ENCODE results near the gene IL17D. TPM values are rescaled to one million over a fixed set of nuclear protein-coding genes. Genes with fewer than 3 reads are reported as not detected.

IL17D gene
- total RNA-seq, 1 experiment from 2014 or later, result 1.2 TPM

DNA sequence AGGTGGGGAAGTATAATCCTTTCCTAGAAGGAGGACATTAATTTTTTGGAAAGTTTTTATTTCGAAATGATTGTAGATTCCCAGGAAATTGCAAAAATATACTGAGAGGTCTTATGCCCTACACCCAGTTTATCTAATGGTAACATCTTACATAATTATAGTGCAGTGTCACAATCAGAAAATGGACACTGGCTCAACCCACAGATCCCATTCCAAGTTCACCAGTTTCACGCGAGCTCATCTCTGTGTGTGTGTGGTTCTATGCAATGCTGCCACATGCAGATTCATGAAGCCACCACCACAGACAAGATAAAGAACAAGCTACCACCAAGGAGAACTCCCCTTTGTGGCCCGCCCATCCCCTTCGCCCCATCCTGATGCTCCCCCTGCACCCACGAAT is 24.4 kb downstream of the IL17D start:
- Histone ChIP-seq H2BK20ac (ENCODE audit: low read depth, low read length, poor library complexity, severe bottlenecking) (no peak overlapping the region), H3K18ac (ENCODE audit: insufficient read length, low read depth, low read length) (no peak overlapping the region), H3K4me1 (ENCODE audit: insufficient read depth, low read length) (no peaks in the 10 kb centered on the region), H3K9me3 (ENCODE audit: control insufficient read depth, low read depth, low read length) (no peaks in the 10 kb centered on the region), H3K4me2 (ENCODE audit: insufficient read depth, insufficient read length, low read length) (no peak overlapping the region), H4K8ac (replicated peaks; ENCODE audit: insufficient read length, low read depth, low read length) (no peak overlapping the region), H2AFZ (ENCODE audit: low read length) (no peak overlapping the region), H3K14ac (ENCODE audit: insufficient read depth, low read length) (no peak overlapping the region), H3T11ph (ENCODE audit: low read length) (no peak overlapping the region), H2BK12ac (ENCODE audit: insufficient read length, low read depth, low read length) (no peak overlapping the region), H3K4ac (ENCODE audit: low read depth, low read length) (no peak overlapping the region), H3K79me1 (ENCODE audit: insufficient read depth, low read depth, low read length, poor library complexity, severe bottlenecking) (no peaks in the 10 kb centered on the region), H3K9ac (ENCODE audit: extremely low read depth, insufficient read length, low read length) (no peak overlapping the region), H2BK120ac (ENCODE audit: low read depth, low read length, poor library complexity, severe bottlenecking) (no peak overlapping the region), H2AK5ac (ENCODE audit: insufficient read length, low read length) (no peak overlapping the region), H3K27ac (ENCODE audit: insufficient read length, low read depth, low read length) (no peak overlapping the region), H4K5ac (ENCODE audit: insufficient read length, low read depth, low read length) (no peak overlapping the region), H4K91ac (ENCODE audit: insufficient read length, low read depth, low read length) (no peak overlapping the region), H3K23ac (ENCODE audit: insufficient read length, low read depth, low read length) (no peak overlapping the region), H4K20me1 (ENCODE audit: control insufficient read depth, insufficient read depth, insufficient read length) (no peaks in the 10 kb centered on the region), H2BK15ac (ENCODE audit: low read depth, low read length) (no peak overlapping the region), H3K27me3 (ENCODE audit: insufficient read depth, low read length) (no peaks in the 10 kb centered on the region), H3K79me2 (ENCODE audit: insufficient read depth, low read length) (no peaks in the 10 kb centered on the region), H2BK5ac (ENCODE audit: insufficient read length, low read length) (no peak overlapping the region), H3K56ac (ENCODE audit: insufficient read length, low read depth, low read length) (no peak overlapping the region), H3K23me2 (ENCODE audit: insufficient read length, low read depth, low read length, poor library complexity, severe bottlenecking) (no peaks in the 10 kb centered on the region)
- DNase-seq, result no peak
- Mint-ChIP-seq H3K4me1 (no peaks in the 10 kb centered on the region), H3K36me3 (ENCODE audit: insufficient read depth in 1 of 3, low read depth in 3 of 3) (peaks cover 0 to 4% (median 1%) of the 10 kb centered on the region in 3 experiments; a peak in 1 of 7 replicates), H3K9me3 (no peaks in the 10 kb centered on the region), H3K4me3 (no peak overlapping the region; a peak in 1 of 5 replicates), H3K27me3 (ENCODE audit: low read depth) (peaks cover 7% of the 10 kb centered on the region), H3K27ac (peak overlapping the region in 1 of 3 experiments; percentile 25; a peak in 1 of 7 replicates)
- WGBS (ENCODE audit: extremely low coverage, insufficient read length, low lambda C conversion rate), result no CpG with 5 or more reads among the region's 6 CpGs
- TF ChIP-seq, protein P1, sequence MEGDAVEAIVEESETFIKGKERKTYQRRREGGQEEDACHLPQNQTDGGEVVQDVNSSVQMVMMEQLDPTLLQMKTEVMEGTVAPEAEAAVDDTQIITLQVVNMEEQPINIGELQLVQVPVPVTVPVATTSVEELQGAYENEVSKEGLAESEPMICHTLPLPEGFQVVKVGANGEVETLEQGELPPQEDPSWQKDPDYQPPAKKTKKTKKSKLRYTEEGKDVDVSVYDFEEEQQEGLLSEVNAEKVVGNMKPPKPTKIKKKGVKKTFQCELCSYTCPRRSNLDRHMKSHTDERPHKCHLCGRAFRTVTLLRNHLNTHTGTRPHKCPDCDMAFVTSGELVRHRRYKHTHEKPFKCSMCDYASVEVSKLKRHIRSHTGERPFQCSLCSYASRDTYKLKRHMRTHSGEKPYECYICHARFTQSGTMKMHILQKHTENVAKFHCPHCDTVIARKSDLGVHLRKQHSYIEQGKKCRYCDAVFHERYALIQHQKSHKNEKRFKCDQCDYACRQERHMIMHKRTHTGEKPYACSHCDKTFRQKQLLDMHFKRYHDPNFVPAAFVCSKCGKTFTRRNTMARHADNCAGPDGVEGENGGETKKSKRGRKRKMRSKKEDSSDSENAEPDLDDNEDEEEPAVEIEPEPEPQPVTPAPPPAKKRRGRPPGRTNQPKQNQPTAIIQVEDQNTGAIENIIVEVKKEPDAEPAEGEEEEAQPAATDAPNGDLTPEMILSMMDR (conservative IDR thresholded peaks at IDR 0.05), result no peak

Data from H9 (cell line).